ENCODE results near the gene AKT1S1.

The AKT1S1 gene

DNA sequence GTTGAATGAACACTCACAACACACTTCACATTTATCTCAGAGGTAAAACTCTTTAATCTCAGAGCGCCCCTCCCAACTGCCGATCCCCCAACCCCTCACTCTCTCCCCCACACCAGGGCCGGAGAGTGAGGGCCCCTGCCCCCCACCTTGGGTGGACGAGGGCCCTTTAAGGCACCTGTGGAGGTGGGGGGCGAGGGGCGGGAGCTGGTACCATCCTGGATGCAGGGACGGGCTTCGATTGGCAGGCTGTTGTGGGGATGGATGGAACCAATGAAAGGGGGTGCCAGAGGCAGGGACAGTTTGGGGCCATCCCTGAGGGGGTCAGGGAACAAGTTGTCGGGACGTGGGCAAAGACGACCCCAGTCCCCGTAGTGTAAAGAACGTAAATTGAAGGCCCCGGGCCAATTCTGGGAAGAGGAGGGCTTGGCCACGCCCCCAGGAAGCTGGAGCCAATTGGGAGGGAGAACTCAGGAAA is 8.1 kb downstream of the AKT1S1 start:
- no peak for DNase-seq (ENCODE audit: low read depth, low spot score)

GRCh38 chr19:49866933-49867782 is 10.0 kb downstream of the AKT1S1 start, which contains the start of gene PNKP:
Gene PNKP (minus strand): TSS chr19:49867576. CDS start chr19:49867204, 372 bp downstream.
- peak; percentile 76 for DNase-seq (ENCODE audit: low read depth, low spot score)

- no peak for DNase-seq (ENCODE audit: low read depth, low spot score)
These were observed 12.3 kb downstream of the AKT1S1 start for GRCh38 chr19:49864890-49865289.

GRCh38 chr19:49863935-49864320 is 13.2 kb downstream of the AKT1S1 start:
- DNase-seq (ENCODE audit: low read depth, low spot score) = no peak

DNA sequence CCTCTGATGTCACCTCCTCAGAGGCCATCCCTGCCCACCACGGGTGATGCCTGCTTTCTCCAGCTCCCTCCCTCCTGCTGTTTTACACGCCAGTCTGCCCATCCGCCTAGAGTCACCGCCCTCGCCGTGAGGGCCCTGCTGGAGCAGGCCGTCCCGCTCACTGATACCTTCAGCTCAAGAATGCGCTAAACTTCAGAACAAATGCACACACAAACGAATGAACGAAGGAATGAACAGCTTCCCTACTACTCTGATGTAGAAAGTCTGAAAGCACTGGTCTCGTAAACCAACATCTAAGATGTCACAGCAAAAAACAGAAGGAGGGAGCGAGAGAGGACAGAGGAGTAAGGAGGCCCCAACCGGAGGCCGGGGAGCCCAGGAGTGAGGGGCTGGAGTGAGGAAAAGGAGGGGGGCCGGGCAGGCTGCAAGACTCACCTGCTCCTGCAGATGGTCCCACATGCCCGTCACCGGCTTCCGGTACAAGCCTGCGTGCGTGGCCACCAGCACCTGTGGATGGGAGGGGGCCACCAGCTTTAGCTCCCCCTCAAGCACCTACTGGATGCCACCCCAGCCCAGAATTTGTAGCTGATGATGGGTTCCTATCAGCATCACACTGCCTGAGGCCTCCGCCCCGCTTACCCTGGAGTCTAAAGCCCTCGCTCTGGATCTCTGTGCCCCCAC is 13.8 kb downstream of the AKT1S1 start:
- DNase-seq (ENCODE audit: low read depth, low spot score) = no peak

DNA sequence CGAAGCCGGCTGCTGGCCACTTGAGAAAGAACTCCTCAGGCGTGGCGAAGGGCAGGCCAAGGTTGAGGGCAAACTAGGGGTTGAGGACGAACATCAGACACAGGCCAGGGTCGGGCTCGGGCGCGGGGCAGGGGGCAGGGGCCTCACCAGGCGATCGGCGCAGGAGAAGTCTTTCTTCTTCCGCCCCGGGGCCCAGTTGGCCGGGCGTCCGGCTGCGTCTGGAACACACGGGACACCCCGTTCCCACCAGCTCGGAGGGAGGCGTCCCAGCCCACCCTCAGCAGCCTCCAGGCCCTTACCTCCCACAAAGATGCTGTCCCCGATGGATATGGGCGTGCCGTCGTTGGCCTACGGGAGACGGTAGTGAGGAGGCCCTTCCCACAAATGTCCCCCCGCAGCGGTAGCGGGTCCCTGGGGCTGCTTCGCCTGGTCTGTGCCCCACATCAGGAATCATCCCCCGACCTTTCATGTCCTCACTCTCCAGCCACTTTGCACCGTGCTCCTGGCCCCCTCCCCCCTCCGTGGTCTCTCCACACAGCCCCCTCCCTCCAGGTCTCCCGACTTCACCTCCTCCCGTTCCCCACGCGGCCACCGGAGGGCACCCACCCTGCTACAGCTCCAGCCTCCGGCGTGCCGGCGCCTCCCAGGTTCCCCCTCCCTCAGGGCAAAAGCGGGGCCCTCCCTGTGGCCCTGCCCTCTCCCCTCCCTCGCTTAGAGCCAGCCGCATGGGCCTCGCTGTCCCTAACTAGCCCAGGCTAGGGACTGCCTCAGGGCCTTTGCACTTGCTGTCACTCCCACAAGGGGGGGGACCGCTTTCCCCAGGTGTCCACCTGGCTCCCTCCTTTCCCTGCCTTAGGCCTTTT is 14.5 kb downstream of the AKT1S1 start:
- no peak for DNase-seq (ENCODE audit: low read depth, low spot score)

GRCh38 chr19:49861541-49862378 is 15.4 kb downstream of the AKT1S1 start:
- DNase-seq (ENCODE audit: low read depth, low spot score) = no peak

DNA sequence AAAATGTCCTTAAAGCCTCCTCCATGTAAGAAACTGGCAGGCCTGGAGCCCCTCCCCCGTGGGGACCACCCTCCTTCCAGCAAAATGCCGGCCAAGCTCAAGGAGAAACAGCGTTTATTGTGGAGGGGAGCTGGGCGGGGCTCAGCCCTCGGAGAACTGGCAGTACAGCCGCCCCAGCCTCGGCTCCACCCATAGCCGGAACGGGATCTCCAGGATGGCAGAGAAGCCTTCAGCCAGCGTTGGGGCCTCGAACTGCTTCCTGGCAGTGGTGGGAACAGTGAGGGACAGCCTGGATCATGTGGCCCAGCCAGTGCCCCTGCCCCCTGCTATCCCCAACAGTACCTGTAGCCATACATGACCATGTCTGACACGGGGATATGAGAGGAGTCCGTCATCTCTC is 16.0 kb downstream of the AKT1S1 start:
- DNase-seq (ENCODE audit: low read depth, low spot score) = no peak

- DNase-seq (ENCODE audit: low read depth, low spot score) = no peak
These were observed 16.6 kb downstream of the AKT1S1 start for GRCh38 chr19:49860336-49861102.

DNA sequence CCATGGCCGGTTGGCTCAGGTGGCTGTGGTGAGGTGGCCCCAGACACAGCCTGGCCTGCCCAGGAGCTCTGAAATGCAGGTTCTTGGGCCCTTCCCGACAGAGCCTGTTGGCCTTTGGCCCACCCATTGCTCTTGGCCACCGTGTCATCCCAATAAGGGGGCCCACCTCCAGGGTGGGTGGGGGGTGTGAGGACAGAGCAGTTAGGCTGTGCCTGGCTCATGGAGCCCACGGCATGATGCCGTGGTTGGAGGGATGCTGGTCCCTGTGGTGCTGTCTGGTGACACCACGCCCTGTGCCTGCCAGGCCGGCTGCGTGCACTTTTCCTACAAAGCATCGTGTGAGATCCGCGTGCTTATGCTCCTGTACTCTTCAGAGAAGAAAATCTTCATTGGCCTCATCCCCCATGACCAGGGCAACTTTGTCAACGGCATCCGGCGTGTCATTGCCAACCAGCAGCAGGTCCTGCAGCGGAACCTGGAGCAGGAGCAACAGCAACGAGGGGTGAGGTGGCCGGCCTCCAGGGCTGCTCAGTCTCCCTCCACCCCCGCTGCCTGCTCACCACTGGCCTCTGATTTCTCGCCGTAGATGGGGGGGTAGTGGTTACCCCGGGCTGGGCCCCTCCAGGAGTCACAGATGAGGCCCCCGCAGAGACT is 17.3 kb downstream of the AKT1S1 start:
- DNase-seq (ENCODE audit: low read depth, low spot score) = no peak

DNA sequence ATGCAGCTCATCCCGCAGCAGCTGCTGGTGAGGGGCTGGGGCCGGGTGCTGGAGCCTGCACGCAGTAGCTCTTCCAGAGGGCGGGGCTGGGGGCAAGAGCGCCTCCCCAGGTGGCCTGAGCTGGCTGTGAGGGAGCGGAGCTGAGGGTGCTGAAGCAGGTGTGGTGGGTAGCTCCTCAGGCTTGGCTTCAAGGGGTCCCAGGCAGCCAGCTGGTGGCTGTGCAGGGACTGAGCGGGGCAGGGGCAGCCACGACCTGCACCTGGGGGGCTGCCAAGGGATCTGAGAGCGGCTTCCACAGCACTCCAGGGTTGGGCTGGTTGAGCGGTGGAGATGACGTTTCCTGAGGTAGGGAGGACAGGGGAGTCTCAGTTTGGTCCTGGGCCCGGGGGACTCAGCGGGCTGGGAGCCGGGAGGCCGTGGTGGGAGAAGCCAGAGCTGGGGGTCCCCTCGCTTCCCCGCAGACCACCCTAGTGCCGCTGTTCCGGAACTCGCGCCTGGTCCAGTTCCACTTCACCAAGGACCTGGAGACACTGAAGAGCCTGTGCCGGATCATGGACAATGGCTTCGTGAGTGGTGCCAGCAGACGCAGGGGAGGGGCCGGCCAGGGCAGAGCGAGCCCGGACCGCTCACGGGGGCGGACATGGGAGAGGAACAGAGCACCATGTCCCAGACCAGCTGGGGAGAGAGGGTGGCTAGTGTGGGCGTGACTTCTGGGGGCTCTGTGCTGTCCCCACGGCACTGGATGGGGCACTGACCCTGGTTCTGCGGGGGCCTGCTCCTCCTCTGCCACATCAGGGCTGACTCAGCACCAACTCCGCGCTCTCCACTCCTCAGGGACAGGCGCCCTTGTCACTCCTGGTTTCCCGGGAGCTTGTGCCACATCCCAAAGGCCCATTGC is 18.8 kb downstream of the AKT1S1 start:
- no peak for DNase-seq (ENCODE audit: low read depth, low spot score)

DNA sequence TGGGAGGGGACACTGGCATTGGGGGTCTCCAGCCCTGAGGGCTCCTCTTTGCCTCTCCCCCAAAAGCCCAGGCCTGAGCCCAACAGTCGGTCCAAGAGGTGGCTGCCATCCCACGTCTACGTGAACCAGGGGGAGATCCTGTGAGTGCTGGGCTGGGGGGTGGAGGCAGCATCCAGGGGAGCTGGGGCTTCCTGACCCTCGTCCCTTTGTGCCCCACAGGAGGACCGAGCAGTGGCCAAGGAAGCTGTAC is 19.4 kb downstream of the AKT1S1 start:
- DNase-seq (ENCODE audit: low read depth, low spot score) = no peak

GRCh38 chr19:49857061-49857837 is 19.9 kb downstream of the AKT1S1 start:
- DNase-seq (ENCODE audit: low read depth, low spot score) = no peak

- DNase-seq (ENCODE audit: low read depth, low spot score) = no peak
These were observed 20.6 kb downstream of the AKT1S1 start for GRCh38 chr19:49856574-49857021.

DNA sequence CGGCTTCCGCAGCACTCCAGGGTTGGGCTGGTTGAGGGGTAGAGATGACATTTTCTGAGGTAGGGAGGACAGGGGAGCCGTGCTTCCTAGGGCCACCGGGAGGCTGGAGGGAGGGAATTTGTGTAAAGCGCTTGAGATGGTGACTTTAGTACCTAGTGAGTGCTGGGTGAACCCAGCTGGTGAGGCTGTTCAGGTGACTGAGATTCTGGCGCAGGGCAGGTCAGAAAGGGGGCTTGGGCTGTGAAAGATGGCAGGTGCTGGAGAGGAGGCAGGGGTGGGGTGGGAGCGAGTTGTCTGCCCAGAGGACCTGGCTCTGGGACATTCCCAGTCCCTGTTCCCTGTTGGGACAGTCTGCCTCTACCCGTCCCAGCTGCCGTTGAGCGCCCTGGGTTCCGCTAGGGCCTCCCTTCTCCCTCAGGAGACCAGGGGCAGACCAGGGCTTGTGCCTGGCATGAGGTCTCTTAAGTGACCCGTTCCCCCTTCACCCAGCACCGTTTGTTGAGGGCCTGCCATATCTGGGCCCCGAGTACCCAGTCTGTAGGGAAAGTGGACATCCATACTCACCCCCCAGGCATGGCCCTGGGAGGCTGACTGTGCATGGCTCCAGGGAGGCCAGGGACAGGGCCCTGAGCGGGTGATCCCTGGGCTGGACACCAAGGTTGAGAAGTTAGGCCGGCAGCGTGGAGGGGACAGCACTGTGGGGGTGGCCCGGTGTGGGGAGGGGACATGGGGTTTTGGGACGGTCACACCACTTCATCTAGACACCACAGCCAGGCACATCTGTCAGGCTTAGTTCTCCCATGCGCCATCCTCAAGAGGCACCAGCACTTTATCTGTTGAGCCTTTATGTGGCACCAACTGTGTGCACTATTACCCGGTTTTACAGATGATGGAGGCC is 21.2 kb downstream of the AKT1S1 start:
- no peak for DNase-seq (ENCODE audit: low read depth, low spot score)

DNA sequence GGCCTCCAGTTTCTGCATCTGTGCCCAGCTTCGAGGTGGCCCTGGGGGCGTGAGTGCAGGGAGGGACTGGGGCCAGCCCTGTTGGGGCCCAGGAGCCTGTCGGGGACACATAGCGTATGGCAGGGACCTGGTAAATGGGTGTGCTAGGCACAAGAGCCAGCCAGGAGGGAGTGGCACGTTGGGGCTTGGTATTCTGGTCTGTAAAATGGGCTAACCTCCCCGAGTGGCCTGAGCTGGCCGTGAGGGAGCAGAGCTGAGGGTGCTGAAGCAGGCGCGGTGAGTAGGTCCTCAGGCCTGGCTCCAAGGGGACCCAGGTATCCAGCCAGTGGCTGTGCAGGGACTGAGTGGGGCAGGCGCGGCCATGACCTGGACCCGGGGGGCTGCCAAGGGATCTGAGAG is 21.9 kb downstream of the AKT1S1 start:
- DNase-seq (ENCODE audit: low read depth, low spot score) = no peak
